GM12878 (cell line): ENCODE measurements around the gene PLVAP. TPM values are rescaled to one million over a fixed set of nuclear protein-coding genes. Genes with fewer than 3 reads are reported as not detected.

Source experiments
- ATAC-seq: fragments of 200-7000 bp; cut with Tn5 transposase; 3 replicates; pipeline ENCODE4 v1.9.1; 2020; ENCODE audit warnings: mild to moderate bottlenecking, moderate library complexity
- BruUV-seq: library from RNA; stranded (reverse); fragments of 400-500 nt; replicated peaks from 2 replicates; lab custom pipeline; 2021; lab: Mats Ljungman, UMichigan
- CTCF ChIA-PET: fragments of 300-600 bp; sonication (Branson Sonifier 250); formaldehyde crosslinking; extraction: SDS; loops from one replicate; lab custom pipeline; 2021; ENCODE audit warnings: inconsistent platforms; lab: Yijun Ruan, JAX
- POLR2A ChIA-PET: fragments of 350-600 bp; formaldehyde crosslinking; extraction: SDS; loops from one replicate; lab custom pipeline; 2021; ENCODE audit warnings: inconsistent platforms; lab: Charles Lee
- RAD21 ChIA-PET: fragments of 300-600 bp; sonication (Branson Sonifier 250); formaldehyde crosslinking; loops from one replicate; lab custom pipeline; 2023; ENCODE audit warnings: antibody characterized with exemption; ENCODE audit not compliant: unreplicated experiment; lab: Charles Lee
- SMC1A ChIA-PET: fragments of 300-600 bp; sonication (Branson Sonifier 250); formaldehyde crosslinking; loops from one replicate; lab custom pipeline; 2023; ENCODE audit not compliant: unreplicated experiment, uncharacterized antibody; lab: Charles Lee
- DNase-seq: peaks from one replicate; pipeline ENCODE4 v3.0.0-alpha.2; 2011; ENCODE audit warnings: low read depth, low spot score
- FAIRE-seq: peaks from 3 replicates; lab custom pipeline; 2011; peaks lifted over from hg19 to GRCh38; lab: Jason Lieb, UNC
- H2AFZ ChIP-seq: 2 replicates; pipeline ENCODE4 v1.6.0; 2011; ENCODE audit warnings: low read depth, low read length, control low read depth; ENCODE audit not compliant: control insufficient read depth
- H3K27ac ChIP-seq: 2 replicates; pipeline ENCODE4 v1.5.1; 2011; ENCODE audit warnings: control low read depth; ENCODE audit not compliant: control insufficient read depth, insufficient read depth
- H3K27me3 ChIP-seq, 2 experiments: replicated peaks in 1 of 2; 2 replicates each; pipeline versions ENCODE4 v1.6.0 to v1.6.1; 2011; ENCODE audit warnings: low read length in 1 of 2; ENCODE audit not compliant: control insufficient read depth in 2 of 2, insufficient read depth in 2 of 2
- H3K36me3 ChIP-seq, 2 experiments: 2 replicates each; pipeline ENCODE4 v1.5.1; 2011; ENCODE audit warnings: low read length in 1 of 2; ENCODE audit not compliant: control insufficient read depth in 2 of 2, insufficient read depth in 2 of 2
- H3K4me1 ChIP-seq: 2 replicates; pipeline ENCODE4 v1.6.1; 2011; ENCODE audit warnings: mild to moderate bottlenecking, low read length, moderate library complexity, mixed read lengths; ENCODE audit not compliant: control insufficient read depth, insufficient read depth
- H3K4me2 ChIP-seq: 2 replicates; pipeline ENCODE4 v1.6.0; 2011; ENCODE audit warnings: control low read depth; ENCODE audit not compliant: control insufficient read depth, insufficient read depth
- H3K4me3 ChIP-seq: fragments of 200-600 bp; sonication (generic); 2 replicates; pipeline ENCODE4 v1.5.1; 2016
- H3K79me2 ChIP-seq: 2 replicates; pipeline ENCODE4 v1.6.0; 2011; ENCODE audit warnings: low read length; ENCODE audit not compliant: control insufficient read depth, insufficient read depth
- H3K9ac ChIP-seq: 2 replicates; pipeline ENCODE4 v1.8.0; 2011; ENCODE audit warnings: low read length, control low read depth, mixed read lengths; ENCODE audit not compliant: control insufficient read depth, insufficient read depth
- H3K9me3 ChIP-seq: replicated peaks from 3 replicates; pipeline ENCODE4 v1.5.1; 2011; ENCODE audit warnings: mild to moderate bottlenecking, low read length; ENCODE audit not compliant: control insufficient read depth, insufficient read depth
- H4K20me1 ChIP-seq: 2 replicates; pipeline ENCODE4 v1.6.0; 2011; ENCODE audit not compliant: control insufficient read depth, insufficient read depth
- GABPA ChIP-seq: IDR thresholded peaks from 2 replicates; pipeline ENCODE4 v1.6.1; 2014; ENCODE audit warnings: antibody characterized with exemption, low read depth, mild to moderate bottlenecking, inconsistent platforms
- MEF2B ChIP-seq: fragments of 450-650 bp; IDR thresholded peaks from 2 replicates; pipeline ENCODE4 v1.6.1; 2018; ENCODE audit warnings: mild to moderate bottlenecking, moderate library complexity; ENCODE audit not compliant: partially characterized antibody, poor library complexity, severe bottlenecking
- NFXL1 ChIP-seq: fragments of 450-650 bp; IDR thresholded peaks from 2 replicates; pipeline ENCODE4 v1.6.1; 2017; ENCODE audit warnings: antibody characterized with exemption, mild to moderate bottlenecking, borderline replicate concordance
- POU2F2 ChIP-seq: IDR thresholded peaks from 3 replicates; pipeline ENCODE4 v1.6.1; 2011; ENCODE audit warnings: low read depth, mild to moderate bottlenecking, low read length, borderline replicate concordance
- SMARCA5 ChIP-seq: fragments of 450-650 bp; IDR thresholded peaks from 2 replicates; pipeline ENCODE4 v1.6.1; 2017; ENCODE audit warnings: mild to moderate bottlenecking
- STAT3 ChIP-seq: IDR thresholded peaks from 2 replicates; pipeline ENCODE4 v1.6.1; 2011; ENCODE audit warnings: low read depth, low read length, improper control_type of control experiment
- ZNF24 ChIP-seq: fragments of 450-650 bp; IDR thresholded peaks from 2 replicates; pipeline ENCODE4 v1.6.1; 2017; ENCODE audit warnings: antibody characterized with exemption, mild to moderate bottlenecking
- ZNF274 ChIP-seq: IDR thresholded peaks from one replicate; pipeline ENCODE4 v1.8.0; 2011; ENCODE audit not compliant: insufficient read length, insufficient read depth
- WGBS: methylation state at CpG from one replicate; pipeline ENCODE4 v1.1.6; 2016; ENCODE audit warnings: low lambda C conversion rate; ENCODE audit not compliant: insufficient replicate concordance, insufficient coverage; ENCODE audit errors: missing lambda C conversion rate; 5-methylcytosine and 5-hydroxymethylcytosine counted together
- in situ Hi-C: fragments of 300-500 bp; cut with MboI; formaldehyde crosslinking; loops from 9 replicates; pipeline ENCODE4 v1.14.3; 2018; ENCODE audit warnings: mixed read lengths
- intact Hi-C: fragments of 100-400 bp; cut with micrococcal nuclease; formaldehyde crosslinking; loops from one replicate; pipeline ENCODE4 v1.14.2; 2022; ENCODE audit not compliant: unreplicated experiment
- polyA plus RNA-seq, 11 experiments: library from polyadenylated mRNA; depleted of rRNA in 4 of 11; unstranded in 6 of 11; stranded (reverse) in 5 of 11; fragments of >200 nt; fragmentation: Nextera tagmentation in 4 of 11; fragmentation: Illumina TruSeq in 1 of 11; extraction: Ambion mirVana in 4 of 11; extraction: Trizol in 1 of 11; gene quantifications; 1 replicate in 1 of 11; 2 replicates in 10 of 11; pipeline versions ENCODE4 v1.2.1 to v1.2.3, GENCODE V29; 2011 to 2016; ENCODE audit warnings: inconsistent platforms in 2 of 11, missing spikeins in 2 of 11, low read depth in 1 of 11
- total RNA-seq, 4 experiments: library from RNA; depleted of rRNA in 3 of 4; stranded (reverse); fragments of >200 nt in 3 of 4; fragmentation: Illumina TruSeq in 1 of 4; extraction: Trizol in 1 of 4; gene quantifications; 2 replicates each; pipeline versions ENCODE4 v1.2.1 to v1.2.3, GENCODE V29; 2013 to 2021
- TF ChIP-seq, protein P1 (sequence below): IDR thresholded peaks from 2 replicates; pipeline ENCODE4 v1.6.1; 2012; ENCODE audit warnings: improper control_type of control experiment, low read depth, low read length; ENCODE audit not compliant: insufficient replicate concordance
- TF ChIP-seq, protein P2 (sequence below): fragments of 150-350 bp; IDR thresholded peaks from 2 replicates; pipeline ENCODE4 v1.6.1; 2016; ENCODE audit warnings: low read depth, low read length

The PLVAP gene
- total and polyA plus RNA-seq, 10 of the 15 experiments (the other 5 are each of a cell fraction or from before 2014, with no cell fraction given), result 0.03 to 0.54 (median 0.06) TPM; not detected in 4

DNA sequence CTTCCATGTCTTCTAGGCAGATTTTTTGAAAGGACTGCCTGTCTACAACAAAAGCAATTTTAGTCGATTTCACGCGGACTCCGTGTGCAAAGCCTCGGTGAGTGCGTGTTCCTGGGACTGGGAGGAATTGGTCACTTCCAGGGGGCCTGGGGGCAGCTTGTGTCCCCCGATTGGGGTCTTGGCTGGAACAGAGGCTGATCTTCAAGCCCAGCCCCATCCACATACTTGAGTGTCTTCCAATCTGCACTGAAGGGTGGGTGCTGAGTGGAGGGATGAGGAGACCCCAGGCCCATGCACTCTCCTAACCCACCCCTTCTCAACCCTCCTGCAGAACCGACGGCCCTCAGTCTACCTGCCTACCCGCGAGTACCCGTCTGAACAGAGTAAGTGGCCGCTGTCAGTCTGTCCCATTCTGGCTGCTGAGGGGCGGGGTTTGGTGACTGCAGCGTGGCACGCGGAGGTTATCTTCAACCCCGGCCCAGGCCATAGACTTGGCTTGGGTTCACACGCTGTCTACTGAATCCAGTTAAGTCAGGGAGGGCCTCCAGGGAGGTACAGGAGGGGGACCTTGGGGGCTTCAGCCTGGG is 63.0 kb downstream of the PLVAP start:
- SMC1A ChIA-PET, result no interaction called here
- intact Hi-C loops (no loop called here), in situ Hi-C loops (no loop called here)
- no peak for FAIRE-seq
- TF ChIP-seq GABPA (no peak), STAT3 (no peak), MEF2B (no peak), POU2F2 (no peak), NFXL1 (no peak), SMARCA5 (no peak), ZNF24 (no peak), ZNF274 (no peak)
- TF ChIP-seq, protein P1, sequence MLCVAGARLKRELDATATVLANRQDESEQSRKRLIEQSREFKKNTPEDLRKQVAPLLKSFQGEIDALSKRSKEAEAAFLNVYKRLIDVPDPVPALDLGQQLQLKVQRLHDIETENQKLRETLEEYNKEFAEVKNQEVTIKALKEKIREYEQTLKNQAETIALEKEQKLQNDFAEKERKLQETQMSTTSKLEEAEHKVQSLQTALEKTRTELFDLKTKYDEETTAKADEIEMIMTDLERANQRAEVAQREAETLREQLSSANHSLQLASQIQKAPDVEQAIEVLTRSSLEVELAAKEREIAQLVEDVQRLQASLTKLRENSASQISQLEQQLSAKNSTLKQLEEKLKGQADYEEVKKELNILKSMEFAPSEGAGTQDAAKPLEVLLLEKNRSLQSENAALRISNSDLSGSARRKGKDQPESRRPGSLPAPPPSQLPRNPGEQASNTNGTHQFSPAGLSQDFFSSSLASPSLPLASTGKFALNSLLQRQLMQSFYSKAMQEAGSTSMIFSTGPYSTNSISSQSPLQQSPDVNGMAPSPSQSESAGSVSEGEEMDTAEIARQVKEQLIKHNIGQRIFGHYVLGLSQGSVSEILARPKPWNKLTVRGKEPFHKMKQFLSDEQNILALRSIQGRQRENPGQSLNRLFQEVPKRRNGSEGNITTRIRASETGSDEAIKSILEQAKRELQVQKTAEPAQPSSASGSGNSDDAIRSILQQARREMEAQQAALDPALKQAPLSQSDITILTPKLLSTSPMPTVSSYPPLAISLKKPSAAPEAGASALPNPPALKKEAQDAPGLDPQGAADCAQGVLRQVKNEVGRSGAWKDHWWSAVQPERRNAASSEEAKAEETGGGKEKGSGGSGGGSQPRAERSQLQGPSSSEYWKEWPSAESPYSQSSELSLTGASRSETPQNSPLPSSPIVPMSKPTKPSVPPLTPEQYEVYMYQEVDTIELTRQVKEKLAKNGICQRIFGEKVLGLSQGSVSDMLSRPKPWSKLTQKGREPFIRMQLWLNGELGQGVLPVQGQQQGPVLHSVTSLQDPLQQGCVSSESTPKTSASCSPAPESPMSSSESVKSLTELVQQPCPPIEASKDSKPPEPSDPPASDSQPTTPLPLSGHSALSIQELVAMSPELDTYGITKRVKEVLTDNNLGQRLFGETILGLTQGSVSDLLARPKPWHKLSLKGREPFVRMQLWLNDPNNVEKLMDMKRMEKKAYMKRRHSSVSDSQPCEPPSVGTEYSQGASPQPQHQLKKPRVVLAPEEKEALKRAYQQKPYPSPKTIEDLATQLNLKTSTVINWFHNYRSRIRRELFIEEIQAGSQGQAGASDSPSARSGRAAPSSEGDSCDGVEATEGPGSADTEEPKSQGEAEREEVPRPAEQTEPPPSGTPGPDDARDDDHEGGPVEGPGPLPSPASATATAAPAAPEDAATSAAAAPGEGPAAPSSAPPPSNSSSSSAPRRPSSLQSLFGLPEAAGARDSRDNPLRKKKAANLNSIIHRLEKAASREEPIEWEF, result no peak
- TF ChIP-seq, protein P2, sequence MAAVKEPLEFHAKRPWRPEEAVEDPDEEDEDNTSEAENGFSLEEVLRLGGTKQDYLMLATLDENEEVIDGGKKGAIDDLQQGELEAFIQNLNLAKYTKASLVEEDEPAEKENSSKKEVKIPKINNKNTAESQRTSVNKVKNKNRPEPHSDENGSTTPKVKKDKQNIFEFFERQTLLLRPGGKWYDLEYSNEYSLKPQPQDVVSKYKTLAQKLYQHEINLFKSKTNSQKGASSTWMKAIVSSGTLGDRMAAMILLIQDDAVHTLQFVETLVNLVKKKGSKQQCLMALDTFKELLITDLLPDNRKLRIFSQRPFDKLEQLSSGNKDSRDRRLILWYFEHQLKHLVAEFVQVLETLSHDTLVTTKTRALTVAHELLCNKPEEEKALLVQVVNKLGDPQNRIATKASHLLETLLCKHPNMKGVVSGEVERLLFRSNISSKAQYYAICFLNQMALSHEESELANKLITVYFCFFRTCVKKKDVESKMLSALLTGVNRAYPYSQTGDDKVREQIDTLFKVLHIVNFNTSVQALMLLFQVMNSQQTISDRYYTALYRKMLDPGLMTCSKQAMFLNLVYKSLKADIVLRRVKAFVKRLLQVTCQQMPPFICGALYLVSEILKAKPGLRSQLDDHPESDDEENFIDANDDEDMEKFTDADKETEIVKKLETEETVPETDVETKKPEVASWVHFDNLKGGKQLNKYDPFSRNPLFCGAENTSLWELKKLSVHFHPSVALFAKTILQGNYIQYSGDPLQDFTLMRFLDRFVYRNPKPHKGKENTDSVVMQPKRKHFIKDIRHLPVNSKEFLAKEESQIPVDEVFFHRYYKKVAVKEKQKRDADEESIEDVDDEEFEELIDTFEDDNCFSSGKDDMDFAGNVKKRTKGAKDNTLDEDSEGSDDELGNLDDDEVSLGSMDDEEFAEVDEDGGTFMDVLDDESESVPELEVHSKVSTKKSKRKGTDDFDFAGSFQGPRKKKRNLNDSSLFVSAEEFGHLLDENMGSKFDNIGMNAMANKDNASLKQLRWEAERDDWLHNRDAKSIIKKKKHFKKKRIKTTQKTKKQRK, result no peak
- TF ChIP-seq, all 136 proteins: peak for 0
- ATAC-seq, result no peak
- Histone ChIP-seq H3K36me3 (peaks cover 10 to 13% of the 10 kb centered on the region in 2 experiments; a peak in 3 of 4 replicates), H3K9ac (no peak overlapping the region), H3K27ac (no peak overlapping the region), H4K20me1 (peaks cover 3% of the 10 kb centered on the region; the same call in 1 of the 2 replicates), H2AFZ (no peak overlapping the region), H3K4me3 (no peak overlapping the region), H3K27me3 (no peaks in the 10 kb centered on the region), H3K79me2 (peaks cover 28% of the 10 kb centered on the region), H3K4me1 (peaks cover 15% of the 10 kb centered on the region), H3K4me2 (no peak overlapping the region), H3K9me3 (no peaks in the 10 kb centered on the region)
- no TSS peak for BruUV-seq
- ChIA-PET CTCF (no interaction called here), POLR2A (no interaction called here), RAD21 (no interaction called here)
- no peak for DNase-seq
- 98% methylated on average over 19 of the region's 19 CpGs for WGBS
